Uterus (tissue), 4 donors: ENCODE data around the gene KIRREL3. TPM values are rescaled to one million over a fixed set of nuclear protein-coding genes. Genes with fewer than 3 reads are reported as not detected.

Experiments used
- DNase-seq, 2 donors: peaks; one replicate each; pipeline ENCODE4 v3.0.0-alpha.2; 2019 to 2020
- H3K27ac ChIP-seq, 2 donors: fragments of 200-600 bp; sonication (generic); 1 replicate in 1 of 2; 2 replicates in 1 of 2; pipeline ENCODE4 v1.5.1; 2016 to 2018
- H3K27me3 ChIP-seq, 2 donors: fragments of 200-600 bp; sonication (generic); one replicate each; pipeline ENCODE4 v1.5.1; 2018 to 2019; ENCODE audit warnings: control low read depth in 1 of 2
- H3K36me3 ChIP-seq, 2 donors: fragments of 200-600 bp; sonication (generic); one replicate each; pipeline ENCODE4 v1.5.1; 2019; ENCODE audit warnings: control low read depth in 1 of 2
- H3K4me1 ChIP-seq, 2 donors: fragments of 200-600 bp; sonication (generic); one replicate each; pipeline ENCODE4 v1.5.1; 2018 to 2019; ENCODE audit warnings: control low read depth in 1 of 2
- H3K4me3 ChIP-seq, 2 donors: fragments of 200-600 bp; sonication (generic); 1 replicate in 1 of 2; 2 replicates in 1 of 2; pipeline ENCODE4 v1.5.1; 2018 to 2019; ENCODE audit warnings: mild to moderate bottlenecking in 1 of 2
- H3K9me3 ChIP-seq, 2 donors: fragments of 200-600 bp; sonication (generic); one replicate each; pipeline ENCODE4 v1.5.1; 2019; ENCODE audit warnings: control low read depth in 1 of 2
- POLR2A ChIP-seq, 2 donors: fragments of 450-650 bp; IDR thresholded peaks; one replicate each; pipeline ENCODE4 v1.6.1; 2016; ENCODE audit warnings: antibody characterized with exemption in 2 of 2, mild to moderate bottlenecking in 1 of 2, moderate library complexity in 1 of 2
- intact Hi-C: fragments of 100-400 bp; cut with DNase I; formaldehyde crosslinking; loops from one replicate; pipeline ENCODE4 v1.15.1; 2023; ENCODE audit warnings: low total_unique reads
- total RNA-seq, 4 donors: library from RNA; depleted of rRNA in 3 of 4; stranded (reverse); fragments of >200 nt in 3 of 4; gene quantifications; one replicate each; pipeline versions ENCODE4 v1.1.0 to v1.2.4, GENCODE V29; 2014 to 2023
- TF ChIP-seq, protein P1 (sequence below), 4 experiments: fragments of 200-600 bp in 2 of 4; fragments of 450-650 bp in 2 of 4; sonication (generic) in 2 of 4; IDR thresholded peaks; one replicate each; pipeline ENCODE4 v1.5.1; 2016 to 2019; ENCODE audit warnings: antibody characterized with exemption in 4 of 4, mild to moderate bottlenecking in 2 of 4, moderate library complexity in 1 of 4
- donor health status: DM: yes; HTN: yes; CAD: no.

Gene KIRREL3
- total RNA-seq, 4 donors from 2014 or later = 10.0 TPM; not detected in 3

DNA sequence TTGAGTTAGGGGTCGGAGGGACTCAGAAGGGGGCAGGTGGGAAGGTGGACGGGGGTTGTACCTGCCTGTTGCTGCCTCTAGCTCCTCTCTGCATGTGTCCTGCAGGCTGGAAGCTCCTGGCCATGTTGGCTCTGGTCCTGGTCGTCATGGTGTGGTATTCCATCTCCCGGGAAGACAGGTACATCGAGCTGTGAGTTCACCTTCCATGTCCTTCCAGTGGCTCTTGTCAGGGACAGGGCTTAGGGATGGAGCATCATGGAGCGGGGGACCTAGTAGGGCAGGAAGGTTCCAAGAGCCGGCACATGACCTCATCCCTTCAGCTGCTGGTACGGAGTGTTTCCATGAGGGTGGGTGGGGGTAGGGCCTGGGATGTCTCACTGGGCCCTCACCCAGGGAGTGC is 594.2 kb downstream of the KIRREL3 start:
- intact Hi-C loops = no loop called here
- Histone ChIP-seq H3K27ac (no peak overlapping the region), H3K4me1 (no peaks in the 10 kb centered on the region), H3K4me3 (no peak overlapping the region), H3K36me3 (no peaks in the 10 kb centered on the region), H3K27me3 (no peaks in the 10 kb centered on the region), H3K9me3 (no peaks in the 10 kb centered on the region)
- no peak for DNase-seq
- TF ChIP-seq, protein P1, sequence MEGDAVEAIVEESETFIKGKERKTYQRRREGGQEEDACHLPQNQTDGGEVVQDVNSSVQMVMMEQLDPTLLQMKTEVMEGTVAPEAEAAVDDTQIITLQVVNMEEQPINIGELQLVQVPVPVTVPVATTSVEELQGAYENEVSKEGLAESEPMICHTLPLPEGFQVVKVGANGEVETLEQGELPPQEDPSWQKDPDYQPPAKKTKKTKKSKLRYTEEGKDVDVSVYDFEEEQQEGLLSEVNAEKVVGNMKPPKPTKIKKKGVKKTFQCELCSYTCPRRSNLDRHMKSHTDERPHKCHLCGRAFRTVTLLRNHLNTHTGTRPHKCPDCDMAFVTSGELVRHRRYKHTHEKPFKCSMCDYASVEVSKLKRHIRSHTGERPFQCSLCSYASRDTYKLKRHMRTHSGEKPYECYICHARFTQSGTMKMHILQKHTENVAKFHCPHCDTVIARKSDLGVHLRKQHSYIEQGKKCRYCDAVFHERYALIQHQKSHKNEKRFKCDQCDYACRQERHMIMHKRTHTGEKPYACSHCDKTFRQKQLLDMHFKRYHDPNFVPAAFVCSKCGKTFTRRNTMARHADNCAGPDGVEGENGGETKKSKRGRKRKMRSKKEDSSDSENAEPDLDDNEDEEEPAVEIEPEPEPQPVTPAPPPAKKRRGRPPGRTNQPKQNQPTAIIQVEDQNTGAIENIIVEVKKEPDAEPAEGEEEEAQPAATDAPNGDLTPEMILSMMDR (IDR thresholded peaks at IDR 0.05) = no peak
- no peak for TF ChIP-seq POLR2A (IDR thresholded peaks at IDR 0.05)

DNA sequence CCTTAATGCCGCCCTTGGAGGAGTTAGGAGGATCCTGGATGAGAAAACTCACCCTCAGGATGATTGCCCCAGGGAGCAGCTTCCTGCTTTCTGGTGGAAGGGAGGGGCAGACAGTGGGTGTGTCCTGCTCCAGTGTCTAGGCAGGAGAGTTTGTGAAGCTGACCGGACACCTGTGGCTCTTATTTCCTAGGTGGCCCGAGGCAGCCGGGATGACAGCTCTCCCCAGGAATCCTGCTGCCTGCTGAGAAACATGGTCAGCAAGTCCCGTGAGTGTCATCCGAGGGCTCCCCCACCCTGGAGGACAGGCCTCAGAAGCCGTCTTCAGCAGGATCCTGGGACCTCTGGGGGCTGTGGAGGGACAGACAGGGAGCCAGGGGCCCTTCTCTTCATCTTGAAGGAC is 594.7 kb downstream of the KIRREL3 start:
- Histone ChIP-seq H3K4me3 (no peak overlapping the region), H3K4me1 (no peaks in the 10 kb centered on the region), H3K27ac (no peak overlapping the region), H3K27me3 (no peaks in the 10 kb centered on the region), H3K36me3 (no peaks in the 10 kb centered on the region), H3K9me3 (no peaks in the 10 kb centered on the region)
- no peak for TF ChIP-seq POLR2A (IDR thresholded peaks at IDR 0.05)
- TF ChIP-seq, protein P1 (IDR thresholded peaks at IDR 0.05) = no peak
- no peak for DNase-seq
- intact Hi-C loops = no loop called here

DNA sequence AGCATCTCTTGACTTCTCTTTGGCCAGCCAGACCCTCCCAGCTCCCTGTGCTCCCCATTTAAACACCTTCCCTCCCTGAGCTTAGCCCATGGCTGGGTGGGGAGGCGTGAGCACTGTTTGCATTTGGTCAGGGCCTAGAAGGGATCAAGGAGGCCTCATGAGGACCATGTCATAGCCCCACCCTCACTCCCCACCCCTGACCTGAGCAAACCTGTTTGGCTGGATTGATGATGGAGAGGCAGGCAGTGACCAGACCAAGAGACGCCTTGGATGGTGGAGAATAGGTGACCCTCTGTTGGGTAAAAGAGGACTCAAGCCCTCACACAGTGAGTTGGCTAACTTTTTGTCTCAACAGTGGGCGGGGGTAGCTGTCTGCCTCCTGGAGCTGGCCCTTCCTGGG is 595.2 kb downstream of the KIRREL3 start:
- intact Hi-C loops = no loop called here
- Histone ChIP-seq H3K27me3 (no peaks in the 10 kb centered on the region), H3K4me3 (no peak overlapping the region), H3K4me1 (no peaks in the 10 kb centered on the region), H3K36me3 (no peaks in the 10 kb centered on the region), H3K9me3 (no peaks in the 10 kb centered on the region), H3K27ac (no peak overlapping the region)
- DNase-seq = no peak
- TF ChIP-seq POLR2A (IDR thresholded peaks at IDR 0.05) = no peak
- TF ChIP-seq, protein P1 (IDR thresholded peaks at IDR 0.05) = no peak

DNA sequence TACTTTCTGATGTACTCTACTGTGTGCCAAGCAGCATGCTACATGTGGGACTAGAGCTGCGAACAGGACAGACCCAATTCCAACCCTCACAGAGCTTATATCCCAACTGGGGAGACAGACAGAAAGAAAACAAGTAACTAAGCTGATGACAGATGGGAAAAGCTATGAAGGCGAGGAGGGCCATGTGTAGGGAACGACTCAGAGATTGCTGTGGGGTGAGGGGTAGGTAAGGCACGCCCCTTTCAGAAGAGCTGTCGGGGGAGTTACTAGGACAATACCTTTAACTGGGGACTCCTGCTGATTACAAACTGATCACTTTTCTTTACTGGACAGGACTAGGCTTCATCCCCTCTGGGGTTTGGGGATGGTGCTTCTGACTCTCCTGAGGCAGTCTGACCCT is 596.2 kb downstream of the KIRREL3 start:
- TF ChIP-seq, protein P1 (IDR thresholded peaks at IDR 0.05) = no peak
- TF ChIP-seq POLR2A (IDR thresholded peaks at IDR 0.05) = no peak
- no peaks in the 10 kb centered on the region for H3K27me3 ChIP-seq
- no peaks in the 10 kb centered on the region for H3K36me3 ChIP-seq
- intact Hi-C loops = no loop called here
- no peaks in the 10 kb centered on the region for H3K9me3 ChIP-seq
- no peaks in the 10 kb centered on the region for H3K4me1 ChIP-seq
- DNase-seq = no peak
- H3K4me3 ChIP-seq = no peak overlapping the region
- no peak overlapping the region for H3K27ac ChIP-seq

DNA sequence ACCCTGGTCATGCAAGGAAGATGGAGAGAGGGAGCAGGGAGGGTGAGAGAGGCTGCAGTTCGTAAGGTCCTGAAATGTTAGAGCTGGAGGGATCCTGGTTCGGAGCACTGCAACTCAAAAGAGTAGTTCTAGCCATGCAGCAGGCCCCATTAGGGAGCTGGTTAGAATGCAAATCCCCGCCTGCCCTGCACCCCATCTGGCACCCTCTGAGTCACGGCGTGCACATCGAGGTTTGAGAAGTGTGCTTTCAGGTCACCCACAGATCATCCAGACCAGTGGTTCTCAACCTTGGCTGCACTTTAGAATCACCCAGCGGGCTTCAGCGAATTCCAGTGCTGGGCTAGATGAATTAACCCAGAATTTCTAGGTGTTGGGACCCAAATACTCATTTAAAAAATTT is 596.9 kb downstream of the KIRREL3 start:
- Histone ChIP-seq H3K36me3 (no peaks in the 10 kb centered on the region), H3K27me3 (no peaks in the 10 kb centered on the region), H3K4me3 (no peak overlapping the region), H3K9me3 (no peaks in the 10 kb centered on the region), H3K27ac (no peak overlapping the region), H3K4me1 (no peaks in the 10 kb centered on the region)
- DNase-seq = no peak
- intact Hi-C loops = no loop called here
- TF ChIP-seq, protein P1 (IDR thresholded peaks at IDR 0.05) = no peak
- TF ChIP-seq POLR2A (IDR thresholded peaks at IDR 0.05) = no peak
